ENCODE data around the gene PRDM11.
A peak's percentile ranks its signal among the peaks of the same experiment; 100 is the strongest.
"Not testable (repeated sequence)": the region's sequence is repeated elsewhere in the genome, so short reads cannot be mapped to it uniquely, and the experiment has no call there.

Gene PRDM11

DNA sequence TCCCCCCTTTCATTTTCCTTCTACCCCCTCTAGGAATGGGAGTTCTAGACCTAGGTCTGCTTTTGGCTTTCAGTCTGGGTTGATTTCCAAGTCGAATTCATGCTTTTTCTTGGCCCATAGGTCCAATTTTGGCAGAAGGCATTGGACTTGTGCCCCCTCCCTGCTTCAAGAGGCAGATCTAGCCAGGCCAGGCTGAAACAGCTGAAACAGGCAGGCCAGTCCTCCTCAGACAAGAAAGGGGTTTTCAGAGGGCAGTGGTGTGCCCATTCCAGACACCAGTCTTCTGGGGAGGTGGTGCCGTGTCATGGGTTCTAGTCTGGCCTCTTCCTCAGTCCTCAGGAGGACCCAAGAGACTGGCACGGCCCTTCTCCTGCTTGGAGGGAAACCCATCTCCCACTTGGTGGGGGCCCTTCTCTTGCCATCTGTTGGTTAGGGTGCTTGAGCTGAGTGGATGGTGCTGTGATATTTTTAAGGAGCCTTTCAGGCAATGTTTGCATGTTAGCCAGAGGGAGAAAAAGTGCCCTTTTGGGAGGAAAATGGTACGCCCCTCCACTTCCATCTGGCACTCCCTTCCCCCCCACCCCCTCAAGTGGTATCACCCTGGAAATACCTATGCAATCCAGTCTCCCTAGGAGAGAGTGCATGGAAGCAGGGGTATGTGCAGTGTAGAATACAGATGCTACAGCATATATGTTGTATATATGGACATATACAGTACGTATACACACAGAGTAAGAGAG lies 86.1 kb downstream of the PRDM11 start:
- DNase-seq (ENCODE audit: low read depth in 2 of 2) = no peak

DNA sequence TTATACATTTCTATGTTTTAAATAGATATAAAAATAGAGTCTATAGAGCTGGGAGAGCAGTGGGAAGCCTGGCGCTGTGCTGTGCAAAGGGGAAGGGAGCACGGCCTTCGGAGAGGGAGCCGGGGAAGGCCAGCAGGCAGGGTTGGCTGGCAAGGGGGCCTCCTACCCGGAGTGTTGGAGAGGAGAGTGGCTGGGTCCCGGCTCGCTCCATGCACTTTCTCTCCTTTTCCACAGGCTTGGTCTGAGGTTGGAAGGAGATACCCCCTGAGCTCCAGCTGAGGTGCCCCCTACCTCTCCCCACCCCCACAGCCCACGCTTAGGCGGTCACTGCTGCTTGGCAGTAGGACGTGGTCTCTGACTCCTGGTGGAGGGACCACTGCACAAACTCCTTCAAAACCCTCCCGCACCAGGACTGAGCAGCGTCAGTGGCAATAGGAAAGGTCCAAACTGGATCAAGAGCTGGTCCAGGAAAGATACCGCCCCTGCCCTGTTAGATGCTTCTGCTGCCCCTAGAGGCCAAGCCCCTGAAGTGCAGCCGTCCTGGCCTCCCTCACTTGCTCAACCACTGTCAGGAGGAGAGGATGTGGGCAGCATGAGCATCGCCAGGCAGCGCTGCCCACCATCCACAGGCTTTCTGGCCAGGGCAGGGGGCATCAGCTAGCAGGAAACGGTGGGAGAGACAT lies 86.8 kb downstream of the PRDM11 start:
- peak; percentile 3 to 14 for DNase-seq (ENCODE audit: low read depth in 2 of 2)

DNA sequence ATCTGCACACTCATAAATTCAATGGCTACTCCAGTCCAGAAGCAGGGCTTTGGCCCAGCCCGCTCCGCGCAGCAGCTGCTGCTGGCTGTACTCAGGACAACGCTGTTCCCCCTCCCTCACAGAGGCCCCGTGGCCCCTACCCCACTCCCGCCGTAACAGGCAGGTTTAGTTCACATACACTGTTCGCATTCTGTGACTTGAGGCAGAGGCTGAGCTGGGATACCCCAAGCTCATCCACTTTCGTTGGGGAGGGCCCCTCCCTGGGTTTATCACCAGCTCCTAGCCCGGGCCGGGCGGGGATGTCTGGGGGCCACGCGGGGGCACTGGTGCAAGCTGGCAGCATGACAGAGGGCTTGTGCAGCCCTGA lies 87.3 kb downstream of the PRDM11 start:
- DNase-seq (ENCODE audit: low read depth in 2 of 2) = no peak

DNA sequence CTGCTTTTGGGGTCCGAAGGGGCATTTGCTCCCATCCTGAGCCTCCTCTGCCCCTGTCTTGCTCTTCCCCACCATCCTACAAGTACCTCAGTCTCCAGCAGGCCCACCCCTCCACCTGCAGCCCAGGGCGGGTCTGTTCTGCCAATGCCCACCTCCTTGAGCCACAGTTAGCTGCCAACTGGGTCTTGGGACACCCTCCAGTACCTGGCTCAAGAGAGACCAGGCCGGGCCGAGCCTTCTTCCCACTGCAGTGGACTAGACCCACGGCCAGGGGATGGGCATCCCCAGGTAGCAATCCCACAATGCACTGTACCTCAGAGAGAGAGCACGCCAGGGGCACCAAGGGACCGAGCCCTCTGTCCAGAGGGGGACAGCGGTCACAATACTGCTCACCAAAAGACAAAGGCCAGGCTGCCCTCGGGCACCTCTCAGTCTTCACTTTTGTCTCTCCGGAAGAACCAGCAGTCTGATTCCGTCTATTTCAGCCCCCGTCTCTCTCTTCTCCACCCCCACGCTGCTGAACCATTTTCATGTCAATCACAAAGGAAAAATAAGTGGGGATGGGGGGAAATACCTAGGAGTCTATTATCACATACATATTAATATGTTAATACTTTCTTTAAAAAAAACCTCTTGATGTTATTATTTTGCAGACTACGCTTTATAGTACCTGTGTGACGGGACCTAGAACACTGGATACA lies 88.0 kb downstream of the PRDM11 start:
- no peak for DNase-seq (ENCODE audit: low read depth in 2 of 2)

DNA sequence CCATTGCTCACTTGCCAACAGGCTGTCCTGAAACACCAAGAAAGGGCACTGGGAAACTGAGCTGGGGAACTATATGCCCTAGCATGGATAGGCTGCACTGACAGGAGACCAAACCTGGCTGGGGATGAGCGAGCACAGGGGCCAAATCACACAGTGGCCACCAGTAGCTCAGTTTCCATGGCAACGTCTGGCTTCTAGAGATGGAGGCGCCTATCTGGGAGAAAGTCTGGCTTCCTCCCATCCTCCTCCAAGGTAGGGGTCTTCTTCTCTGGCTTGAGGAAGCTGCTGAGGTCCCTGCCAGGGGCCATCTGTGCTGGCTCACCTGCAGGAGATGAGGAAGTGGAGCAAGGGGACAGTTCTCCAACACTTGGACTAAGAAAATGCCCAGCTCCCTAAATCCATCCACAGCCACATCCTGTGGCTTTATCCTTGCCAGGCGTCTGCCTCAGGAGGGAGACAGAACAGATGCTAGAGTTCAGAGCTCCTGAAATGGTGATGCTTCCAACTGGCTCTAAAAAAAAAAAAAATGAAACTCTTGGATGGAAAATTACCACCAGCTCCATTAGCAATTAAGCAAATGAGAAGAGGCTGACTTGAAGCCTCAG lies 91.4 kb downstream of the PRDM11 start:
- DNase-seq (ENCODE audit: low read depth in 2 of 2) = no peak

DNA sequence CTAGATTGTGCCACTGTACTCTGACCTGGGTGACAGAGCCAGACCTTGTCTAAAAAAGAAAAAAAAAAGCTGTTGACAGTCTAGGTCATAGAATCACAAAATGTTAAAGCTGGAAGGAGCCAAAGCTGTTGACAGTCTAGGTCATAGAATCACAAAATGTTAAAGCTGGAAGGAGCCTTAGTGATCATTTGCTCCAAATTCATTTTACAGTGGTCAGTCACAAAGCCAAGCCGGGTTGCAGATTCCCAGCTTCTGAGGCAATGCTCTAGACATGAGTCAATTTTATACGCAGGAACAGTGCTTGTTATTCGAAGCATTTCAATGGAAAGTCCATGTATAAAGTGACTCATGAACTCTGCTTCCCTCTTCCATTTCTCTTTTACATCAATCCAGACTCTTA lies 92.3 kb downstream of the PRDM11 start:
- DNase-seq (ENCODE audit: low read depth in 2 of 2) = no peak

DNA sequence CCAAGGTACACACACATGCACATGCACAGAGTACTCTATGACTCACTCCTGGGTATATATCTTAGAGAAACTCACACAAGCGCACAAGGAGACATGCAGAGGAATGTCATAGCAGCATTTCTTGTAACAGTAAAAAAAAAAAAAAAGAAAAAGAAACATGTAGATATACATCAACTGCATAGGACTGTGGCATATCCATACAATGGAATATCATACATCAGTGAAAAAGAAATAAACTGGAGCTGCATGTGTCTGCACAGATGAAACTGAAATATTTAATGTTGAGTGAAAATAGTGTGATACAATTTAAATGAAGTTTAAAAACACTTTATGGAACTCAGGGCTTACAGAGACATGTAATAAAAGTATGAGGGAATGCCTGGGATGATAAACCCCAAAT lies 93.3 kb downstream of the PRDM11 start:
- no peak for DNase-seq (ENCODE audit: low read depth in 2 of 2)

DNA sequence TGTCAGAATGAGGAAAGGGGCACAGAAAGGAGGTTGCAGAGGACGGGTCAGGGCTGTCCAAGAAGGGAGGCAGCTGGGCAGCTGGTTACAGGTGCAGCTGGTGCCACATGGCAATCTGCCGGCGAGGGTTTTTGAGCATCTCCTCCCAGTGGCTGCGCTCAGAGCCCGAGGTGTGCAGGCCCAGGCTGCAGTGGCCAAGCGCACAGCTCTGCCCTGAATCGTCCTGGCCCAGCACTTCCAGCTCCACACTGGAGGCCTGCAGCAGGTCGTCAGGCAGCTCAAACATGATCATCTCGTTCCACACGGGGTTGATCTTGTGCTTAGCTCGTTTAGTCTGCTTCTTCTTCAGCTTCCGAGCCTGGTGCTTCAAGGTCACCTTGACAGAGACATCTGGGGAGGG lies 97.5 kb downstream of the PRDM11 start:
- no peak for DNase-seq (ENCODE audit: low read depth in 2 of 2)

DNA sequence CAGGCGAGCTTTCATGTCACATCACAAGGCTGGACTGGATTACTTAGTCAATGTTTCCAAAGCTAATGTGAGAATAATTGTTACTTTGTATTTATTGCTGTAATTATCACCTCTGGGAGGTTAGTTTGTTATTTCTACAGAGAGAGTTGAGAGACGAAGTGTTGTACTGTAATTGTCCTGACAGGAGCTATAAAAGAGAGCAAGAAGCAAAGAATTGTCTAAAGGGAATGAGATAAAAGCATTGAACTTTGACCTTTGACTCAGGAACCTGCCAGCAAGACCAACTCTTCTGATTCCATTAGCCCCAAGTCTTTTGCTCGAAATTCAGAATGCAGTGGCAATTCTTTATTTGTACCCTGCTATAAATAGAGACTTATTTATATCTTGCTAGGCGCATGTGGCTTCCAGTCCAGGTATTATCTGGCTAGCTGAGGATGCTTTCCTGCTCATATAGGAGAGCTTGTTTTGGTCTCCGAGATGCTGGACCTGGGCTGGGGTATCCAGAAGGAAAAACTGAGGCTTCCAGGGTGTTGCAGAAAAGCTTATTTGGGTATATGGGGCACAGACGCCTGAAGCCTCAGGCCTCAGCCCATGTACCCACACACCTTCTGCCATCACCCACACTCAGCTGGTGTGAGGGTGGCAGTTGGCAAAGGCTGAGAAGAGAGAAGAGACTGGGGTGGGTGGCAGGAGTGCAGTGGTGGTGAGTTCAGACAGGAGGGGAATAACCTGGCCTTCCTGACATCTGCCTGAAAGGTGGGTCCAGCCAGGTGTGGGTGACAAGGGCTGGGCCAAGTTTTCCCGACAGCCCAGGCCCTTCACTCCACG lies 99.0 kb downstream of the PRDM11 start:
- DNase-seq (ENCODE audit: low read depth in 2 of 2) = no peak

DNA sequence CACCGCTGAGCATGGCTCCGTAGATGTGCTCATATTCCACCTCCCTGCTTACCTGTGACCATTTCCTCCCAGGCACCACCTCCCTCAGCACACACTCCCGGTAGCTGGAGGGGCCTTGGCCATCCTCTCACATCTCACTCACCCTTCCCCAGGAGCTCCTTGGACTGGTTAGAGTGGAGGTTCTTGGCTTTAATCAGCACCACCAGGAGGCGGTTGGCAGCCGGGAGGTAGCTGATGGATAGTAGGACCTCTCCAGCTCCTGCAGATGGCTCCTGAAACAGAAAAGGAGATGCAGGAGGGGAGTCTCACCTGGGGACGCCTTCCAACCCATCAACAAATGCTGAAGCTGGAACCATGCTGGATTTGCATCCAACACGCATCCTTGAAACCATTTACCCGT lies 99.8 kb downstream of the PRDM11 start:
- DNase-seq (ENCODE audit: low read depth in 2 of 2) = no peak

DNA sequence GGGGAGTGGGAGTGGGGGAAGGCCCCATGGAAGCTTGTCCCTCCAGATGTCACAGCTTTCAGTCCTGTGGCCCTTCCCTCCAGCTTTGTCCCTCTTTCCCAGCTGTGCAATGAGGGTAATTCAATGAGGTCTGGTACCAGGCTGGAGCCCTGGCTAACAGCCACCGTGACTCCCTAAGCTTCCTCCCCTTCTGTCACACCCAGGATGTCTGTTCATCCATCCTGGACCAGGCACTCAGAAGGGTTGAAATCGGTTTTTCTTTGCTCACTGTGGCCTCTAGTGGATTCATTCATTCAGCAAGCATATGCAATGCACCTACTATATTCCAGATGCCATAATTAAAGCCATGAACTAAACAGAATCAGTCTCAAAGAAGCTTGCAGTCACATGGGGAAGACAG lies 101.0 kb downstream of the PRDM11 start:
- no peak for DNase-seq (ENCODE audit: low read depth in 2 of 2)

DNA sequence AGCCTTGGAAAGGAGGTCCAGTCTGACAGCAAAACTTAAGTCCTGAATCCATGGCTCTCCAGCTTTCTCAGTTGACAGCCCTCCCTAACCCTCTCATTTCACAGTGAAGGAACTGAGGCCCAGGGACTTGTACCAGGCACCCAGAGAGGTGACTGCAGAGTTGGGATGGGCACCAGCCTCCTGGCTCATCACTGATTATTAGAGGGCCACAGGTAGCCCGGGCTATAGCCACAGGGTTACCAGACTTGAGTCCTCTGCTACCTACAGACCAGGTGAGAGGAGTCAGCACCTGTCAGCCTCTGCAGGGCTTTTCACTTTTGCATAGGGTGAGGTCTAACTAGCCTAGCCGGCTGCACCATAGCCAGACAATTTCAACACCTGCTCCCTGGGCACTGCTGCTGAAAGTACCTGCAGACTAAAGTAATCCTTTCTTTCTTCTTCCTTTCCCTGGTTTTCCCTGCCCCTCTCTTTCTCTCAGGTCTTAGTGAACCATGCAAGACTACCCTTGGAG lies 102.1 kb downstream of the PRDM11 start:
- DNase-seq (ENCODE audit: low read depth in 2 of 2) = no peak

DNA sequence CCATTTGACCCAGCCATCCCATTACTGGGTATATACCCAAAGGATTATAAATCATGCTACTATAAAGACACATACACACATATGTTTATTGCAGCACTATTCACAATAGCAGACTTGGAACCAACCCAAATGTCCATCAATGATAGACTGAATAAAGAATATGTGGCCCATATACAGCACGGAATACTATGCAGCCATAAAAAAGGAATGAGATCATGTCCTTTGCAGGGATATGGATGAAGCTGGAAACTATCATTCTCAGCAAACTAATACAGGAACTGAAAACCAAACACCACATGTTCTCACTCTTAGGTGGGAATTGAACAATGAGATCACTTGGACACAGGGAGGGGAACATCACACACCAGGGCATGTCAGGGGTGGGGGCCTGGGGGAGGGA lies 102.9 kb downstream of the PRDM11 start:
- DNase-seq (ENCODE audit: low read depth in 2 of 2) = not testable (repeated sequence)

DNA sequence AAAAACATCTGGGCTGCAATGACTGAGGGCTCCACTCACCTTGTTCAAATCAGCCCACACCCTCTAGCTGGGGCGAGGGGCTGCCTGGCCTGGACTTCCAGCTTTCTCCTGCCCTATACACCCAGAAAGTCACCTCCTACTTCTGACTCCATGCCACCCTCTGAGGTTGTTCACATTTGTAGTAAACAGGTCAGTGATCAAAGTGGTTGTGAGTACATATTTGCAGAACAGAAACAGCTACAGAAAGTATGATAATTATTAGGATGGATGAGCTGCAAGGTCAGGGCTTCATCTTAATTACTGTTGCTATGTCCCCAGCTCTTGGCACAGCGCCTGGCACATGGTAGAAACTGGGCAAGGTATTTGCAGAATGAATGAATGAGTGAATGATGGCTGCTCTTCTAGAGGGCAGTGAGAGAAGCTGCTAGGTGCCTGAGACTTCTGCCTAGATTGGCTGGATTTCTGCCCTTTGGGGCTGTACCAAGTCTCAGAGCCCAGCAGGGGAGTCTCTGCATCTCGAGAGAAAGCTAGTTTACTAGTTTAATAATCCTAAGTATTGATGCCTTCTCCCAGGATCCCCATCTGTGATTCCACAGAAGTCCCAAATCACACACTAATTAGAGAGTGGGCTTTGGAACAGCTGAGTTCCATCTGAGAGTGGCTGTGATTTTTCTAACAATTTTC lies 103.7 kb downstream of the PRDM11 start:
- DNase-seq (ENCODE audit: low read depth in 2 of 2) = no peak

DNA sequence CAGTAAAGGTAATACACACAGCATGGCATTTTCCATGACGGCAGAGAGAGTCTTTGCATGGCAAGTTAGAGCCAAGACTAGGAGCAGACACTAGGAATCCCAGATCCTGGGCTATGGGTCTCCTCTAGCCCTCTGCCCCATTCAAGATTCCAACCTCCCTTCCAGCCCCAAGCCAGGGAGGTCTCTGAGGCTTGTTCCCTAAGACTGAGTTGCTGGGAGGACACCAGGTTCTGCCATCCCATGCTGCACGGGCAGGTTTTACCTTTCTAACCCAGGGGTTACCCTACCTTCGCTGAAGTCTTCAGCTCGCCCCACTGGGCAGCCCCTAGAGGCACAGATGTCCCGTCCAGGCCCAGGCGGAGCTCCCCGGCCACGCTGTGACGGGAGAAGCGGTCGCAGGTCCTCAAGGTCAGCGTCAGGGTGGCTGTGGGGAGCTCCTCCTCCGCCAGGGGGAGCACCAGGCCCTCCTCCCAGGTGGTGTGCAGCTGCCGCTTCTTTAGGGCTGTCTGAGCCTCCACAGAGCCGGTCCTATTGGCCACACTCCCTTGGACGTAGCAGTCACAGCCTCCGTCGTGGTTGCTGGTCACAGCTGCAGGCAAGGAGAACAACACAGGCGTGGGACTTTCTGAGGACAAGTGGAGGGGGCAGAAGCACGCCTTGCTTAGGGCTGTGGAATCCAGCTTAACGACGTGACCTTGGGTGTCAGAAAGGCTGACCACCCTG lies 105.9 kb downstream of the PRDM11 start:
- DNase-seq (ENCODE audit: low read depth in 2 of 2) = no peak

DNA sequence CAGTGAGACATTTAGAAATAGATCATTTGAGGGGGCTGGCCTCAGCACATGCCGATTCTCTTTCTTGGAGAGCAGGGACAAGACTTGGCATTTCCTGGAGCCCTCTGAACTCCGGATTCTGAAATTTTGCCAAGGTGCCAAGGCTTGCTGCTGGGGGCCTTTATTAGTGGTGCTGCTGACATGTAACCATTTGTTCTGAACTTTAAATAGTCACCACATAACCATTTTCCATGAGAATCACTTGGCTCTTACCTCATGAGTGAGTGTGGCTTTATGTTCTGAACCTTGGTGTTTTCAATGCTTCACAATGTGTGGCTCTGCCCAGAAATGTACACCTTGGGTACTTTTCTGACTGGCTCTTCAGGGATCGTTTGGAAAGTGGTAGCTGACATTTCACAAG lies 106.4 kb downstream of the PRDM11 start:
- DNase-seq (ENCODE audit: low read depth in 2 of 2) = no peak

DNA sequence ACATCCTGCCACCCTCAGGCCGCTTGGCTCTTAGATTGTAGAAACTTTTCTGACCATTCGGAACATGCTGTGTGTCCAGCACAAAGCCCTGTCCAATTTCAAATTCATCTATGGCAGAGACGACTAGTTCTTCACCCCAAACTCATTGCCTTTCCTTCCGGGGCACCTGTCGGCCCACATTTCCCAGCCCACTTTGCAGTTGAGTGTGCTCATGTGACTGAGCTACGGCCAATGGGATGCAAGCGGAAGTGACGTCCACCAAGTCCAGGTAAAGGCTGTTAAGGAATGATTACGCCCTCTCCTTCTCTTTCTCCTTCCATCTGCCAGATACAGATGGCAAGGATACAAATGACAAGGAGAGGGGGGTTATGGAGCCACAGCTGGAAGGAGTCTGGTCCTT lies 107.2 kb downstream of the PRDM11 start:
- no peak for DNase-seq (ENCODE audit: low read depth in 2 of 2)

DNA sequence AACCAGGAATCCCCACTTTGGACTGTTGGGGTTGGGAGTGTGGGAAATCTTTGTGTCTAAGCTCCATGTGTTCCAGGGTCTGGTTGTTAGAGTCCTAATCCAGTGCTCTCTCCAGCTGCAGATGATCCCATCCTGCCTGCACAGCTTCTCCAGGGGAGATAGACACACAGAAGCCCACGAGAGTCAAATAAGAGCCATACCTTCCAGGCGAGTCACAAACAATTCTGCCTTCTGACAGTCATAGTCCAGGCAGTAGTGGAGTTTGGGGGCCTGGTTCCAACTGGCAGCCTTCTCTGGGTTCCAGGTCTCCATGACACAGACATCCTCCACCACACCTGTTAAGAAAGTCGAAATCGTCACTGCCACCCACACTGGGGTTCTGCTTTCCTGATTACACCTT lies 107.6 kb downstream of the PRDM11 start:
- no peak for DNase-seq (ENCODE audit: low read depth in 2 of 2)

DNA sequence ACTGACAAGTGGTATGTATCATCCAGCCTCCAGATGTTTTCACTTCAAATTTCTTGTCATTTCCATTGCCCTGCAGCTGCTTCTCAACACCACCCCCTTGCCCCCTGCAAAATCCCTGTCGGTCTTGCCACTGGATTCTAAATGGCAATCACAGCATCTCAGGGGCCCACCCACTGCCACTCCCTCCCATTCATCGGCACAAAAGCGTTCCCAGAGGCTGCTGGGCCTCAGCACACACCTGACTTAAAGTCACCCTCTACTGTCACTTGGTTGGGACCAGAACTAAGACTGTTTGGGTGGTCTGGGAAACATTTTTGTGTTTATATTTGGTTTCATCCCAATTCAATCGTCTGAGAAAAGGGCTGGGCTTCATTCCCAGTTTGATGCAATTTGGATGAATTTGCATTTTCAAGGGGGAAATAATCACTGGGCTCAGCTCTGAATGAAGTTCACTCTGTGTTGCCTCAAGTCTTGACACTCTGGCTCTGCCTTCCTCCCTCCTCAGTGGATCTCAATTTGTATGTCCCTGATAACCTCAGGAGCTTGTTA lies 112.6 kb downstream of the PRDM11 start:
- no peak for DNase-seq (ENCODE audit: low read depth in 2 of 2)

DNA sequence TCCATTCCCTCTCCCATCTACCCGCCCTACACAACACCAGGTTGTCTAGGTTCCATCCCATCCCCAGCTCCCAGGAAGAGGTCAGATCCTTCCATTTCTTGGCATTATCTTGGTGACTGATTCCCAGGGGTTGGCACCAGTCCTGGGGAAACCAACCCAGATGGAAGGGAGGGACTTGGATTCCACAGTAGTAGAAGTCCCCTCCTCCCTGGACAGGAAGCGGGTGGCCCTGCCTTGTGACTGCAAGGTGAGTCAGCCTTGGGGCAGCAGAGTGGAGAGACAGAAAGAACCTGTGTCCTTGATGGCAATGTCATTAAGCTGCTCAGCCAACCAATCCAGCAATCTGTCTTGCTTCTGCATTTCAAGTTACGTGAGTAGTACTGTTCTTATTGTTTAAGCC lies 113.2 kb downstream of the PRDM11 start:
- no peak for DNase-seq (ENCODE audit: low read depth in 2 of 2)
